ENCODE measurements around the gene MCF2L. TPM values are rescaled to one million over a fixed set of nuclear protein-coding genes. Genes with fewer than 3 reads are reported as not detected.

Gene MCF2L
- total and polyA plus RNA-seq, 9 of the 15 experiments (the other 6 are each of a cell fraction or from before 2014, with no cell fraction given) = 0.05 to 0.25 (median 0.18) TPM; not detected in 5

GRCh38 chr13:113028336-113029060, 59.5 kb downstream of the MCF2L start:
- WGBS (ENCODE audit: insufficient coverage, low coverage, missing lambda C conversion rate) = 15% methylated on average over 13 of the region's 16 CpGs
- POLR2A ChIA-PET = interaction anchor here (1.1 kb wide), 1 partner anchor 13 kb away, joined by 3 read pairs; no protein-coding TSS in a partner anchor
- no peak for TF ChIP-seq RUNX1 (IDR thresholded peaks at IDR 0.05; ENCODE audit: low read depth)
- no peak for TF ChIP-seq MAFK (IDR thresholded peaks at IDR 0.05; ENCODE audit: low read length)
- TF ChIP-seq ADNP (tag; IDR thresholded peaks at IDR 0.05) = no peak
- no peak for TF ChIP-seq ZBTB40 (IDR thresholded peaks at IDR 0.05)
- TF ChIP-seq ZBTB40 (CRISPR knock-in tag; IDR thresholded peaks at IDR 0.05) = no peak
- TF ChIP-seq C11orf30 (IDR thresholded peaks at IDR 0.05; ENCODE audit: low read depth) = no peak
- TF ChIP-seq CBX3 (IDR thresholded peaks at IDR 0.05; ENCODE audit: borderline replicate concordance in 1 of 2, low read length in 2 of 2) = no peak
- TF ChIP-seq TCF7 (IDR thresholded peaks at IDR 0.05; ENCODE audit: borderline replicate concordance) = no peak
- no peak for TF ChIP-seq NR1H2 (CRISPR knock-in tag; IDR thresholded peaks at IDR 0.05)
- TF ChIP-seq ZNF707 (CRISPR knock-in tag; conservative IDR thresholded peaks at IDR 0.05) = no peak
- no peak for TF ChIP-seq ZFP36 (IDR thresholded peaks at IDR 0.05; ENCODE audit: low read depth, low read length, partially characterized antibody)
- TF ChIP-seq YBX1 (IDR thresholded peaks at IDR 0.05) = no peak
- no peak for TF ChIP-seq ZNF589 (CRISPR knock-in tag; IDR thresholded peaks at IDR 0.05; ENCODE audit: low read depth)
- no peak for TF ChIP-seq RBM17 (IDR thresholded peaks at IDR 0.05; ENCODE audit: borderline replicate concordance, low read depth, low read length)

More at GRCh38 chr13:113028336-113029060, 59.5 kb downstream of the MCF2L start:
- no peak for FAIRE-seq
- Histone ChIP-seq H3K27me3 (ENCODE audit: control insufficient read depth in 2 of 2, insufficient read depth in 2 of 2, low read length in 2 of 2) (peaks cover 14 to 67% of the 10 kb centered on the region in 2 experiments; a peak in 4 of 5 replicates), H3K79me2 (ENCODE audit: control insufficient read depth, insufficient read depth, low read length) (no peaks in the 10 kb centered on the region), H3K4me2 (ENCODE audit: insufficient read depth, low read length) (no peak overlapping the region), H2AFZ (ENCODE audit: low read depth, low read length) (no peak overlapping the region), H4K20me1 (replicated peaks; ENCODE audit: control insufficient read depth, insufficient read depth, low read length) (0 out of 2 replicates have a peak, but pooled peaks cover 6% of the 10 kb centered on the region), H3K9ac (ENCODE audit: insufficient read depth in 1 of 2, low read depth in 2 of 2, low read length in 2 of 2) (no peak overlapping the region), H3K9me3 (replicated peaks; ENCODE audit: control insufficient read depth, insufficient read depth, low read depth, low read length) (no peaks in the 10 kb centered on the region), H3K4me1 (replicated peaks in 1 of 2; ENCODE audit: control insufficient read depth in 2 of 2, insufficient read depth in 2 of 2, low read length in 2 of 2) (no peaks in the 10 kb centered on the region; a peak in 1 of 5 replicates), H3K36me3 (ENCODE audit: control insufficient read depth, insufficient read depth, low read length) (no peaks in the 10 kb centered on the region), H3K27ac (ENCODE audit: extremely low read depth, low read depth, low read length) (no peak overlapping the region), H3K9me1 (ENCODE audit: control insufficient read depth, insufficient read depth, low read length) (no peaks in the 10 kb centered on the region), H3K4me3 (no peak overlapping the region)
- no peak for DNase-seq (ENCODE audit: extremely low read depth in 1 of 4, low spot score in 3 of 4)
- intact Hi-C loops (cut with micrococcal nuclease) (loop anchor here (2.0 kb wide), 1 partner anchor 86 kb away; no protein-coding TSS in a partner anchor), in situ Hi-C loops (cut with MboI) (no loop called here)
- CTCF ChIA-PET (ENCODE audit: low intra/inter-chr PET ratio) = interaction anchor here (0.6 kb wide), 1 partner anchor 423 kb away, joined by 3 read pairs; no protein-coding TSS in a partner anchor
- ATAC-seq = no peak
- BruUV-seq (replicated peaks) = no TSS peak

Measured in K562 (cell line).